Mucosa of rectum (tissue), 2 donors: Measurements from ENCODE around the gene VPS8.
"Not testable (repeated sequence)": the region's sequence is repeated elsewhere in the genome, so short reads cannot be mapped to it uniquely, and the experiment has no call there.

Experiments used
- H3K27ac ChIP-seq, 2 donors: one replicate each; pipeline ENCODE4 v1.7.0; 2013; ENCODE audit warnings: inconsistent platforms in 2 of 2, low read depth in 2 of 2, low read length in 2 of 2
- H3K27me3 ChIP-seq, 2 donors: one replicate each; pipeline ENCODE4 v1.7.0; 2013; ENCODE audit warnings: low read length in 2 of 2; ENCODE audit not compliant: control insufficient read depth in 2 of 2, insufficient read depth in 2 of 2
- H3K36me3 ChIP-seq, 2 donors: one replicate each; pipeline ENCODE4 v1.7.0; 2013; ENCODE audit warnings: low read length in 2 of 2; ENCODE audit not compliant: control insufficient read depth in 2 of 2, insufficient read depth in 2 of 2
- H3K4me1 ChIP-seq, 2 donors: one replicate each; pipeline ENCODE4 v1.7.0; 2013; ENCODE audit warnings: low read length in 2 of 2, mild to moderate bottlenecking in 1 of 2; ENCODE audit not compliant: control insufficient read depth in 2 of 2, insufficient read depth in 2 of 2
- H3K4me3 ChIP-seq, 2 donors: one replicate each; pipeline ENCODE4 v1.7.0; 2013; ENCODE audit warnings: low read length in 2 of 2
- H3K9ac ChIP-seq, 2 donors: one replicate each; pipeline ENCODE4 v1.7.0; 2013; ENCODE audit warnings: low read length in 2 of 2, low read depth in 1 of 2, mild to moderate bottlenecking in 1 of 2
- H3K9me3 ChIP-seq, 2 donors: one replicate each; pipeline ENCODE4 v1.7.0; 2013; ENCODE audit warnings: low read length in 2 of 2; ENCODE audit not compliant: control insufficient read depth in 2 of 2
- donor health status: healthy.
- donor health status: Normal muscosa, but diverticular disease.

Gene VPS8

GRCh38 chr3:184953401-184953800 is 141.4 kb downstream of the VPS8 start:
- H3K9ac ChIP-seq: no peak overlapping the region
- H3K27ac ChIP-seq: no peak overlapping the region
- no peak overlapping the region for H3K4me3 ChIP-seq
- H3K36me3 ChIP-seq: peaks cover 8 to 16% of the 10 kb centered on the region in 2 donors
- no peaks in the 10 kb centered on the region for H3K4me1 ChIP-seq
- no peaks in the 10 kb centered on the region for H3K27me3 ChIP-seq
- H3K9me3 ChIP-seq: no peaks in the 10 kb centered on the region

- Histone ChIP-seq H3K27me3 (no peaks in the 10 kb centered on the region), H3K4me3 (no peak overlapping the region), H3K9me3 (no peaks in the 10 kb centered on the region), H3K27ac (no peak overlapping the region), H3K9ac (no peak overlapping the region), H3K4me1 (no peaks in the 10 kb centered on the region), H3K36me3 (peaks cover 10 to 22% of the 10 kb centered on the region in 2 donors)
These were observed 142.3 kb downstream of the VPS8 start for GRCh38 chr3:184954251-184954650.

GRCh38 chr3:184954851-184955250 is 142.9 kb downstream of the VPS8 start:
- H3K4me1 ChIP-seq, H3K27me3 ChIP-seq, H3K4me3 ChIP-seq, H3K9ac ChIP-seq, H3K27ac ChIP-seq, H3K9me3 ChIP-seq: not testable (repeated sequence)
- peaks cover 10 to 22% of the 10 kb centered on the region in 2 donors for H3K36me3 ChIP-seq

- Histone ChIP-seq H3K36me3 (peaks cover 13 to 26% of the 10 kb centered on the region in 2 donors), H3K9me3 (no peaks in the 10 kb centered on the region), H3K27ac (no peak overlapping the region), H3K27me3 (no peaks in the 10 kb centered on the region), H3K4me1 (no peaks in the 10 kb centered on the region), H3K9ac (no peak overlapping the region), H3K4me3 (no peak overlapping the region)
These were observed 153.9 kb downstream of the VPS8 start for GRCh38 chr3:184965639-184966430.

- Histone ChIP-seq H3K36me3 (peaks cover 25 to 34% of the 10 kb centered on the region in 2 donors), H3K27ac (no peak overlapping the region), H3K27me3 (no peaks in the 10 kb centered on the region), H3K4me3 (no peak overlapping the region), H3K4me1 (no peaks in the 10 kb centered on the region), H3K9ac (no peak overlapping the region), H3K9me3 (no peaks in the 10 kb centered on the region)
These were observed 156.1 kb downstream of the VPS8 start for GRCh38 chr3:184968115-184968514.

GRCh38 chr3:184970186-184970585 is 158.2 kb downstream of the VPS8 start:
- Histone ChIP-seq H3K9ac (no peak overlapping the region), H3K9me3 (no peaks in the 10 kb centered on the region), H3K36me3 (peaks cover 17 to 34% of the 10 kb centered on the region in 2 donors), H3K4me1 (no peaks in the 10 kb centered on the region), H3K4me3 (no peak overlapping the region), H3K27me3 (no peaks in the 10 kb centered on the region), H3K27ac (no peak overlapping the region)

GRCh38 chr3:184977796-184978195 is 165.8 kb downstream of the VPS8 start:
- H3K27ac ChIP-seq: no peak overlapping the region
- no peaks in the 10 kb centered on the region for H3K9me3 ChIP-seq
- H3K4me1 ChIP-seq: peaks cover 0 to 14% of the 10 kb centered on the region in 2 donors
- H3K9ac ChIP-seq: no peak overlapping the region
- H3K36me3 ChIP-seq: peaks cover 0 to 6% of the 10 kb centered on the region in 2 donors
- no peak overlapping the region for H3K4me3 ChIP-seq
- H3K27me3 ChIP-seq: no peaks in the 10 kb centered on the region

GRCh38 chr3:184981071-184981470 is 169.1 kb downstream of the VPS8 start:
- H3K4me1 ChIP-seq: peaks cover 0 to 14% of the 10 kb centered on the region in 2 donors
- no peaks in the 10 kb centered on the region for H3K9me3 ChIP-seq
- no peaks in the 10 kb centered on the region for H3K27me3 ChIP-seq
- H3K4me3 ChIP-seq: no peak overlapping the region
- no peak overlapping the region for H3K9ac ChIP-seq
- no peak overlapping the region for H3K27ac ChIP-seq
- peaks cover 3 to 14% of the 10 kb centered on the region in 2 donors for H3K36me3 ChIP-seq

GRCh38 chr3:184982076-184982475 is 170.1 kb downstream of the VPS8 start:
- no peak overlapping the region for H3K9ac ChIP-seq
- no peak overlapping the region for H3K27ac ChIP-seq
- H3K9me3 ChIP-seq: no peaks in the 10 kb centered on the region
- no peaks in the 10 kb centered on the region for H3K27me3 ChIP-seq
- H3K36me3 ChIP-seq: peaks cover 4 to 19% of the 10 kb centered on the region in 2 donors
- no peak overlapping the region for H3K4me3 ChIP-seq
- peaks cover 0 to 14% of the 10 kb centered on the region in 2 donors for H3K4me1 ChIP-seq

- Histone ChIP-seq H3K36me3 (peaks cover 14 to 19% of the 10 kb centered on the region in 2 donors), H3K27ac (no peak overlapping the region), H3K4me1 (peaks cover 0 to 14% of the 10 kb centered on the region in 2 donors), H3K27me3 (no peaks in the 10 kb centered on the region), H3K9me3 (no peaks in the 10 kb centered on the region), H3K9ac (no peak overlapping the region), H3K4me3 (no peak overlapping the region)
These were observed 173.6 kb downstream of the VPS8 start for GRCh38 chr3:184985586-184985985.
